Measurements from ENCODE around the gene GOLPH3.

- TF ChIP-seq CTCF (conservative IDR thresholded peaks at IDR 0.05; ENCODE audit: low read depth, low read length) (no peak), EZH2phosphoT487 (IDR thresholded peaks at IDR 0.05; ENCODE audit: borderline replicate concordance, low read length) (no peak)
Measured at GRCh38 chr5:32107291-32107690, 66.8 kb downstream of the GOLPH3 start.

Measured in PC-3 (cell line).